ENCODE measurements around the gene PAX7.

The PAX7 gene

DNA sequence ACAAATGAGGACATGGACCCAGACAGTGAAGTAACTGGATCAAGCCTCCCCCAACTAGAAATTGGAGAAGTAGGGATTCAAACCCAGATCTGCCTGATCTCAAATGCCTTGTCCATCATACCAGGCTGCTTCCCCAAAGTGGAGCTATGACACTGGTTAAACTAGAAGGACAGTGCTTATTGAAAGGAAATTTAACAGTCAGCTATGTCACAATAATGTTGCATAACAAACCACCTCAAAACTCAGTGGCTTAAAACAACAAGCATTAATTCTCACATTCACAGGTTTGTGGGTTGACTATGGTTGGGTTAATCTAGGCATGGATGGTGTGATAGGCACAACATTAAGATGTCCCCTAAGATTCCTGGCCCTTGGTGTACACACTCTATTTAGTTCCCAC, 121.8 kb downstream of the PAX7 start:
- Histone ChIP-seq H2AFZ (ENCODE audit: low read depth) (no peak overlapping the region), H4K20me1 (ENCODE audit: insufficient read depth) (no peaks in the 10 kb centered on the region), H3K27me3 (ENCODE audit: insufficient read depth, low read depth) (peaks cover 6% of the 10 kb centered on the region; the same call in 1 of the 2 replicates), H3K9ac (no peak overlapping the region), H3K36me3 (ENCODE audit: insufficient read depth) (no peaks in the 10 kb centered on the region), H3K4me2 (no peak overlapping the region), H3K4me1 (ENCODE audit: low read depth, poor library complexity, severe bottlenecking) (no peaks in the 10 kb centered on the region), H3K79me2 (ENCODE audit: insufficient read depth, low read depth) (no peaks in the 10 kb centered on the region), H3K4me3 (IDR thresholded peaks at IDR 0.05; ENCODE audit: insufficient read depth, low read depth, low read length) (no peak overlapping the region), H3K27ac (no peak overlapping the region)
- TF ChIP-seq, protein P1, sequence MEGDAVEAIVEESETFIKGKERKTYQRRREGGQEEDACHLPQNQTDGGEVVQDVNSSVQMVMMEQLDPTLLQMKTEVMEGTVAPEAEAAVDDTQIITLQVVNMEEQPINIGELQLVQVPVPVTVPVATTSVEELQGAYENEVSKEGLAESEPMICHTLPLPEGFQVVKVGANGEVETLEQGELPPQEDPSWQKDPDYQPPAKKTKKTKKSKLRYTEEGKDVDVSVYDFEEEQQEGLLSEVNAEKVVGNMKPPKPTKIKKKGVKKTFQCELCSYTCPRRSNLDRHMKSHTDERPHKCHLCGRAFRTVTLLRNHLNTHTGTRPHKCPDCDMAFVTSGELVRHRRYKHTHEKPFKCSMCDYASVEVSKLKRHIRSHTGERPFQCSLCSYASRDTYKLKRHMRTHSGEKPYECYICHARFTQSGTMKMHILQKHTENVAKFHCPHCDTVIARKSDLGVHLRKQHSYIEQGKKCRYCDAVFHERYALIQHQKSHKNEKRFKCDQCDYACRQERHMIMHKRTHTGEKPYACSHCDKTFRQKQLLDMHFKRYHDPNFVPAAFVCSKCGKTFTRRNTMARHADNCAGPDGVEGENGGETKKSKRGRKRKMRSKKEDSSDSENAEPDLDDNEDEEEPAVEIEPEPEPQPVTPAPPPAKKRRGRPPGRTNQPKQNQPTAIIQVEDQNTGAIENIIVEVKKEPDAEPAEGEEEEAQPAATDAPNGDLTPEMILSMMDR (conservative IDR thresholded peaks at IDR 0.05; ENCODE audit: low read depth, low read length) = no peak

DNA sequence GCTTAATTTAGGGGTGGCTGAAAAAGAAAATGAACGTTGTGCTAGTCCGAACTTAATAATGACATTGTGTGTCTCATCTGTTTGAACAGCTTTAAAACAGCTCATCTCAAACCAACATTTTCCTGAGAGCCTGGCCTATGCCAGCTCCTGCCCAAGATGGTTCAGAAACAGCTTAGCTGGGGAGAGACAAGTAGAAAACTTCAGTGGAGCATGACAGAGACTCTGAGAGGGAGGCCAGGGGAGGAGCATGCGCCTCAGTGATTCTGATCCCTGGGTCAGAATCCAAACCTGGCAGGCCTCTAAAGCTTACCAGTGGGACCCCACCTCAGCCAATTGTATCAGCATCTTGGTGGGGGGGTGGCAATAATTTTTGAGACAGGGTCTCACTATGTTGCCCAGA, 129.5 kb downstream of the PAX7 start:
- Histone ChIP-seq H4K20me1 (ENCODE audit: insufficient read depth) (no peaks in the 10 kb centered on the region), H2AFZ (ENCODE audit: low read depth) (no peak overlapping the region), H3K79me2 (ENCODE audit: insufficient read depth, low read depth) (no peaks in the 10 kb centered on the region), H3K9ac (no peak overlapping the region), H3K4me2 (no peak overlapping the region), H3K4me3 (IDR thresholded peaks at IDR 0.05; ENCODE audit: insufficient read depth, low read depth, low read length) (no peak overlapping the region), H3K36me3 (ENCODE audit: insufficient read depth) (no peaks in the 10 kb centered on the region), H3K27ac (no peak overlapping the region), H3K4me1 (ENCODE audit: low read depth, poor library complexity, severe bottlenecking) (no peaks in the 10 kb centered on the region), H3K27me3 (ENCODE audit: insufficient read depth, low read depth) (peaks cover 12% of the 10 kb centered on the region; the same call in 1 of the 2 replicates)
- TF ChIP-seq, protein P1 (conservative IDR thresholded peaks at IDR 0.05; ENCODE audit: low read depth, low read length) = no peak

DNA sequence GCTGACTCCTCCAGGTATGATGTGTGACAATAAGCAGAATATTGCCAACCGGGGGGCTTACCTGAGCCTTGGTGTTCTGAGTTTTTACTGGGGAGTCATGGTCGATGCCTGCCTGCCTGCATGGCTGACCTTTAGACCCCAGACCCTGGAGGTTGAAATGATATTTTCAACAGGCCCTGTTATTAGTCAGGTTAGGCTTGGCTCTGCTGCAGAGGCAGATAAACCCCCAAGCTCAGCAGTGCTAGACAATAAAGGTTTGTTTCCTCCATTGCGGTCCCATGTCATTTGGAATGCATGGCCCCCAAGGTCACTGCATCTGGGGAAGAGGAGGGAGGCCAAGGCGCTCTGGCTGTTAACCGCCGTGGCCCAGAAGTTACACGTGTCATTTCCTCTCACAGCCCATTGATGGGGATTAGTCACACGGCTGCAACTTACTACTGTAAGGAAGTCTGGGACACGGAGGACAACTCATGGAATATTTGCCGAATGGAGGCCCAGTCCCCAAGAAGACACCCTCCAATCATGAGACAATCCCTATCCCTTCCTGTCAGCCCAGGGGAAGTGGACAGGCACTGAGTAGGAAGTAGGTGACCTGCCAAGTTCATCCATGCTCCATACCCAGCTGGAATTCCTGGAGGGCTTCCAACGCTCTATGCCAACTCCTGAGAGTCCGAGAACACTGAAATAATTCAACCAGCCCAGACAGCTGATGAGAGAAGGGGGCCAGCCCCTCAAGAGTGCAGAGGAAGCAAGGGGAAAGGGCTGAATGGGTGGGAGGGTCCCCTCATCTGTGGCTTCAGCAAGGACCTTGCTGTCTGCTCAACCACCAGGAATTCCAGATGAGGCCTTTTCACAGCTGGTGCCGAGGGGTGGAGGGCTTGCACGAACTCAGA, 131.5 kb downstream of the PAX7 start:
- no peaks in the 10 kb centered on the region for H3K4me1 ChIP-seq (ENCODE audit: low read depth, poor library complexity, severe bottlenecking)
- no peak overlapping the region for H3K9ac ChIP-seq
- H4K20me1 ChIP-seq (ENCODE audit: insufficient read depth) = no peaks in the 10 kb centered on the region
- no peaks in the 10 kb centered on the region for H3K79me2 ChIP-seq (ENCODE audit: insufficient read depth, low read depth)
- TF ChIP-seq, protein P1 (conservative IDR thresholded peaks at IDR 0.05; ENCODE audit: low read depth, low read length) = no peak
- H3K36me3 ChIP-seq (ENCODE audit: insufficient read depth) = no peaks in the 10 kb centered on the region
- no peak overlapping the region for H3K4me2 ChIP-seq
- no peak overlapping the region for H3K27ac ChIP-seq
- H3K27me3 ChIP-seq (ENCODE audit: insufficient read depth, low read depth) = peaks cover 12% of the 10 kb centered on the region; the same call in 1 of the 2 replicates
- H2AFZ ChIP-seq (ENCODE audit: low read depth) = no peak overlapping the region
- H3K4me3 ChIP-seq (IDR thresholded peaks at IDR 0.05; ENCODE audit: insufficient read depth, low read depth, low read length) = no peak overlapping the region

DNA sequence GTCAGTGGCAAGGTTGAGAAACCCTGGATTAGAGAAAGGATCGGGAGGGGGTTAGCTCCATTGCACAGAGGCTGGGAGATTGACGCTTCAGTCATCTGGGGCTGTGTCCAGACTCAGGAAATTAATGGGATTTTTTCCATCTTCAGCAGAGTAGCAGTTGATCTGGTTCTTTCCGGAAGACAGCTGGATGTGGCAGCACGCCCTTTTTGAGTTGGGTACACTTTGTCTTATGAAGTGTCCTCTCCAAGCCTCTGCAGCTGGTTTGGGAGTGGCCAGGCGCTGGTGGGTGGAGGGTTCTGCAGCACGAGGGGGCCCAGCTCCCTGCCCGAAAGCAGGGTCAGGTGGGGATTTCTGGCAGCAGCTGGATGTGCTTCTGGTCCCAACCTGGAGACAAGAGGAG, 133.7 kb downstream of the PAX7 start:
- Histone ChIP-seq H3K27me3 (ENCODE audit: insufficient read depth, low read depth) (peaks cover 24% of the 10 kb centered on the region; the same call in 1 of the 2 replicates), H3K4me2 (no peak overlapping the region), H3K4me1 (ENCODE audit: low read depth, poor library complexity, severe bottlenecking) (no peaks in the 10 kb centered on the region), H3K36me3 (ENCODE audit: insufficient read depth) (no peaks in the 10 kb centered on the region), H2AFZ (ENCODE audit: low read depth) (no peak overlapping the region), H3K27ac (no peak overlapping the region), H3K4me3 (IDR thresholded peaks at IDR 0.05; ENCODE audit: insufficient read depth, low read depth, low read length) (no peak overlapping the region), H3K79me2 (ENCODE audit: insufficient read depth, low read depth) (no peaks in the 10 kb centered on the region), H3K9ac (no peak overlapping the region), H4K20me1 (ENCODE audit: insufficient read depth) (no peaks in the 10 kb centered on the region)
- TF ChIP-seq, protein P1 (conservative IDR thresholded peaks at IDR 0.05; ENCODE audit: low read depth, low read length) = no peak

Data from KMS-11 (cell line).